ENCODE data around the gene COL6A3. TPM values are rescaled to one million over a fixed set of nuclear protein-coding genes. Genes with fewer than 3 reads are reported as not detected.

The COL6A3 gene
- total RNA-seq, 1 experiment from 2014 or later: 0.57 TPM

DNA sequence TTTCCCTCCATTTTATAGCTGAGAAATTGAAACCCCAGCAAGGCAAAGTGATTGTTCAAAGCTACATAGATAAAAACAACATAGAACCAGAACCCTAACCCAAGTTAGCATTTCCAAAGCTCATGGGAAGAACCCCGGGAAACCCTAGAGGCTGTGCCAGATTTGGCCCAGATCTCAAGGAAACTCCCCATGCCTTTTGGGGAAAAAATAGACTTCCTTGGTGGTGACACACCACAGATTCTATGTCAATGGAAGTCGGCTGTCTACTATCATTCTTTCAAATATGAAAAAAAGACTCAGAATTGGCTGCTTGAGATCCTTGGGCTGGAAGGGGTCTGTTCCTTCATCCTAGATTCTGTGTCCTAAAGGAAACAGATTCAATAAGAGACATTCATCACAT, 8.4 kb downstream of the COL6A3 start:
- H3K4me3 ChIP-seq: no peak overlapping the region
- H2AFZ ChIP-seq: no peak overlapping the region
- intact Hi-C loops (cut with micrococcal nuclease; ENCODE audit: unreplicated experiment): no loop called here
- no peaks in the 10 kb centered on the region for H3K4me1 ChIP-seq (replicated peaks; ENCODE audit: insufficient read depth)
- H3F3A ChIP-seq (ENCODE audit: insufficient read depth, low read depth): no peaks in the 10 kb centered on the region
- POLR2A ChIA-PET (ENCODE audit: unreplicated experiment): interaction anchor here (0.6 kb wide), 1 partner anchor 68 kb away, joined by 3 read pairs; no protein-coding TSS in a partner anchor
- H3K9me3 ChIP-seq (ENCODE audit: insufficient read depth, low read depth): no peaks in the 10 kb centered on the region
- no TSS peak for BruUV-seq (replicated peaks)
- no peak for DNase-seq
- no peaks in the 10 kb centered on the region for H3K79me2 ChIP-seq (ENCODE audit: low read depth)
- CTCF ChIA-PET: no interaction called here
- H3K27me3 ChIP-seq (ENCODE audit: insufficient read depth, low read depth): peaks cover 28% of the 10 kb centered on the region
- H3K27ac ChIP-seq: no peak overlapping the region
- no peak overlapping the region for H3K4me2 ChIP-seq
- no peaks in the 10 kb centered on the region for H4K20me1 ChIP-seq (ENCODE audit: insufficient read depth)
- no peaks in the 10 kb centered on the region for H3K36me3 ChIP-seq (ENCODE audit: low read depth)
- no peaks in the 10 kb centered on the region for H3K9me2 ChIP-seq (ENCODE audit: insufficient read depth)
- TF ChIP-seq, protein P1, sequence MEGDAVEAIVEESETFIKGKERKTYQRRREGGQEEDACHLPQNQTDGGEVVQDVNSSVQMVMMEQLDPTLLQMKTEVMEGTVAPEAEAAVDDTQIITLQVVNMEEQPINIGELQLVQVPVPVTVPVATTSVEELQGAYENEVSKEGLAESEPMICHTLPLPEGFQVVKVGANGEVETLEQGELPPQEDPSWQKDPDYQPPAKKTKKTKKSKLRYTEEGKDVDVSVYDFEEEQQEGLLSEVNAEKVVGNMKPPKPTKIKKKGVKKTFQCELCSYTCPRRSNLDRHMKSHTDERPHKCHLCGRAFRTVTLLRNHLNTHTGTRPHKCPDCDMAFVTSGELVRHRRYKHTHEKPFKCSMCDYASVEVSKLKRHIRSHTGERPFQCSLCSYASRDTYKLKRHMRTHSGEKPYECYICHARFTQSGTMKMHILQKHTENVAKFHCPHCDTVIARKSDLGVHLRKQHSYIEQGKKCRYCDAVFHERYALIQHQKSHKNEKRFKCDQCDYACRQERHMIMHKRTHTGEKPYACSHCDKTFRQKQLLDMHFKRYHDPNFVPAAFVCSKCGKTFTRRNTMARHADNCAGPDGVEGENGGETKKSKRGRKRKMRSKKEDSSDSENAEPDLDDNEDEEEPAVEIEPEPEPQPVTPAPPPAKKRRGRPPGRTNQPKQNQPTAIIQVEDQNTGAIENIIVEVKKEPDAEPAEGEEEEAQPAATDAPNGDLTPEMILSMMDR (conservative IDR thresholded peaks at IDR 0.05): no peak

DNA sequence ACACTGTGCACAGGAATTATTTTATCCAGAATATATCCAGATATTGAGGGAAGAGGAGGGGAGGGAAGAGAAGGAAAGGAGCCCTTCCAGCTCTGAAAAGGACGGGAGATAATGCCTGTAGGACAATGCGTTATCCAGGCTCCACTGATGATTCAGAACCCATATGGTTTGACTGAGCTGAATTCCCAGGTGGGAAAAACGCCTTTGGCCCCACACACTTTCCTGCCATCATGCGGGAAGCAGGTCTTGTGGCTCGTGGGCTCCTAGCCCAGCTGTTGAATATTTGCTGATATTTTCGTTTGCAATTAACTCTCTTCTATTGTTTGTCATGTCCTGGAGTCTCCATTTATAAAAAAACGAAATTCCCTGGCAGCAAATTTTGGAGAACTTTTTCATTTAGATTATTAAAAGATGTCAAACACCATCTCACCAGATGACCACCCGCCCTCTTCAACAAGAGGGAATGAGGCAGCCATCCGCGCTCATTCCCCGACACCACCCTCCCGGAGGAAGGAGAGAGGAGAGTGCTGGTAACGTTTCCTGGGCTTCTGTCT, 8.9 kb downstream of the COL6A3 start:
- H3K27ac ChIP-seq: no peak overlapping the region
- CTCF ChIA-PET: no interaction called here

DNA sequence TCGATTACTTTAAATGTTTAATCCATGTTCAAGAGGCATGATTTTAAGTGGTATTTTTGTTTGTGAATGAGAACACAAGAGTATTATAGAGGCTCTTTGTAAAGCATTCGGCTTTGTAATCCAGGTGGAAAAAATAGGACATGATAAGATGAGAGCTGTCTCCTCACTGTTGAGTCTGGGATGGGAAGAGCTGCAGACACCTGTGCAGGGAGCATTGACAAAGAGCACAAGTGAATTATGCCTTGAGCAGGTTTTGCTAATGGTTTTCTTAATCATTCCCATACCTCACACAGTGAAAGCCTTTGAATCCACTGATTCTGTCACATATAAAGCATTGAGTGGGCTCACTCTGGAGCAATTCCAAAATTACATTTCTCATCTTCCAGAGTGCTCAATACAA, 9.6 kb downstream of the COL6A3 start:
- no peak overlapping the region for H2AFZ ChIP-seq
- DNase-seq: no peak
- H4K20me1 ChIP-seq (ENCODE audit: insufficient read depth): no peaks in the 10 kb centered on the region
- H3K4me1 ChIP-seq (replicated peaks; ENCODE audit: insufficient read depth): no peaks in the 10 kb centered on the region
- no peaks in the 10 kb centered on the region for H3F3A ChIP-seq (ENCODE audit: insufficient read depth, low read depth)
- ChIA-PET POLR2A (ENCODE audit: unreplicated experiment) (no interaction called here), CTCF (no interaction called here)
- H3K4me3 ChIP-seq: no peak overlapping the region
- H3K9me3 ChIP-seq (ENCODE audit: insufficient read depth, low read depth): no peaks in the 10 kb centered on the region; the same call in 1 of the 2 replicates
- no TSS peak for BruUV-seq (replicated peaks)
- H3K79me2 ChIP-seq (ENCODE audit: low read depth): no peaks in the 10 kb centered on the region
- H3K36me3 ChIP-seq (ENCODE audit: low read depth): no peaks in the 10 kb centered on the region
- TF ChIP-seq, protein P1 (conservative IDR thresholded peaks at IDR 0.05): no peak
- TF ChIP-seq EZH2 (IDR thresholded peaks at IDR 0.05; ENCODE audit: low read depth): no peak
- peaks cover 28% of the 10 kb centered on the region for H3K27me3 ChIP-seq (ENCODE audit: insufficient read depth, low read depth)
- intact Hi-C loops (cut with micrococcal nuclease; ENCODE audit: unreplicated experiment): no loop called here
- H3K27ac ChIP-seq: no peak overlapping the region
- H3K4me2 ChIP-seq: no peak overlapping the region
- H3K9me2 ChIP-seq (ENCODE audit: insufficient read depth): no peaks in the 10 kb centered on the region

More for the DNA sequence above, 8.9 kb downstream of the COL6A3 start:
- H3K27me3 ChIP-seq (ENCODE audit: insufficient read depth, low read depth): peaks cover 28% of the 10 kb centered on the region
- no peaks in the 10 kb centered on the region for H3K9me2 ChIP-seq (ENCODE audit: insufficient read depth)
- no peaks in the 10 kb centered on the region for H3K79me2 ChIP-seq (ENCODE audit: low read depth)
- BruUV-seq (replicated peaks): no TSS peak
- H4K20me1 ChIP-seq (ENCODE audit: insufficient read depth): no peaks in the 10 kb centered on the region
- no peak for DNase-seq
- H3K4me2 ChIP-seq: no peak overlapping the region
- POLR2A ChIA-PET (ENCODE audit: unreplicated experiment): no interaction called here
- intact Hi-C loops (cut with micrococcal nuclease; ENCODE audit: unreplicated experiment): no loop called here
- no peaks in the 10 kb centered on the region for H3K9me3 ChIP-seq (ENCODE audit: insufficient read depth, low read depth)
- H3K4me1 ChIP-seq (replicated peaks; ENCODE audit: insufficient read depth): no peaks in the 10 kb centered on the region
- TF ChIP-seq, protein P1 (conservative IDR thresholded peaks at IDR 0.05): no peak
- TF ChIP-seq EZH2 (IDR thresholded peaks at IDR 0.05; ENCODE audit: low read depth): no peak
- no peak overlapping the region for H2AFZ ChIP-seq
- H3K4me3 ChIP-seq: no peak overlapping the region
- no peaks in the 10 kb centered on the region for H3K36me3 ChIP-seq (ENCODE audit: low read depth)
- no peaks in the 10 kb centered on the region for H3F3A ChIP-seq (ENCODE audit: insufficient read depth, low read depth)

All from PC-9 (cell line).